ENCODE results near the gene NECAP2. TPM values are rescaled to one million over a fixed set of nuclear protein-coding genes. Genes with fewer than 3 reads are reported as not detected.
"Not testable (repeated sequence)": the region's sequence is repeated elsewhere in the genome, so short reads cannot be mapped to it uniquely, and the experiment has no call there.

NECAP2 gene
- total RNA-seq, 1 experiment from 2014 or later = 29.8 TPM

- no peak for TF ChIP-seq GRHL2 (CRISPR knock-in tag; IDR thresholded peaks at IDR 0.05; ENCODE audit: insufficient replicate concordance, severe bottlenecking)
- TF ChIP-seq ZNF281 (CRISPR knock-in tag; IDR thresholded peaks at IDR 0.05) = no peak
- no peak for TF ChIP-seq RELA (CRISPR knock-in tag; IDR thresholded peaks at IDR 0.05; ENCODE audit: borderline replicate concordance)
- no peak for TF ChIP-seq ZNF232 (CRISPR knock-in tag; IDR thresholded peaks at IDR 0.05)
- no peak for TF ChIP-seq NR1H2 (CRISPR knock-in tag; IDR thresholded peaks at IDR 0.05)
- no peak for TF ChIP-seq ATF6 (CRISPR knock-in tag; IDR thresholded peaks at IDR 0.05)
- TF ChIP-seq E2F5 (CRISPR knock-in tag; IDR thresholded peaks at IDR 0.05) = no peak
These were observed 33.8 kb downstream of the NECAP2 start (continued) for GRCh38 chr1:16474166-16474800.

- peaks cover 15% of the 10 kb centered on the region for H3K36me3 Mint-ChIP-seq
- H3K4me1 Mint-ChIP-seq; H3K27ac Mint-ChIP-seq; H3K9me3 Mint-ChIP-seq; H3K27me3 Mint-ChIP-seq (ENCODE audit: low read depth); POLR2A ChIA-PET; DNase-seq (ENCODE audit: low spot score); H3K4me3 Mint-ChIP-seq: not testable (repeated sequence)
- peak; percentile 92 for ATAC-seq
- CTCF ChIA-PET = interaction anchor here (0.6 to 1.8 kb wide), 3 partner anchors 46 to 146 kb away, joined by 3 to 14 read pairs (median 3); partner anchors contain the start of gene NBPF1
- 0 out of 2 replicates have a peak, but pooled peaks have one; percentile 16 for TF ChIP-seq CTCF (IDR thresholded peaks at IDR 0.05)
These were observed 34.4 kb downstream of the NECAP2 start for GRCh38 chr1:16474891-16475290.

GRCh38 chr1:16475771-16476770 lies 35.5 kb downstream of the NECAP2 start:
- H3K4me1 Mint-ChIP-seq; H3K27me3 Mint-ChIP-seq (ENCODE audit: low read depth); H3K4me3 Mint-ChIP-seq; POLR2A ChIA-PET; H3K9me3 Mint-ChIP-seq; H3K27ac Mint-ChIP-seq; DNase-seq (ENCODE audit: low spot score); ATAC-seq: not testable (repeated sequence)
- peaks cover 26% of the 10 kb centered on the region for H3K36me3 Mint-ChIP-seq
- CTCF ChIA-PET = interaction anchor here (1.4 to 1.8 kb wide), 2 partner anchors 145 kb away, joined by 3 to 14 read pairs; no protein-coding TSS in a partner anchor

GRCh38 chr1:16478091-16478490 lies 37.6 kb downstream of the NECAP2 start:
- no peaks in the 10 kb centered on the region for H3K27me3 Mint-ChIP-seq (ENCODE audit: low read depth)
- ATAC-seq (no peak), DNase-seq (ENCODE audit: low spot score) (no peak)
- no peaks in the 10 kb centered on the region for H3K4me1 Mint-ChIP-seq
- peaks cover 34% of the 10 kb centered on the region for H3K36me3 Mint-ChIP-seq
- H3K27ac Mint-ChIP-seq = no peak overlapping the region
- CTCF ChIA-PET = no interaction called here
- POLR2A ChIA-PET = interaction anchor here (0.6 kb wide), 1 partner anchor 131 kb away, joined by 4 read pairs; no protein-coding TSS in a partner anchor
- TF ChIP-seq ATF1 (CRISPR knock-in tag; IDR thresholded peaks at IDR 0.05) = no peak
- TF ChIP-seq IRF2 (CRISPR knock-in tag; IDR thresholded peaks at IDR 0.05; ENCODE audit: borderline replicate concordance, low read depth) = no peak
- no peak for TF ChIP-seq ZNF263 (CRISPR knock-in tag; IDR thresholded peaks at IDR 0.05; ENCODE audit: low read depth)
- no peak for TF ChIP-seq MYBL2 (CRISPR knock-in tag; IDR thresholded peaks at IDR 0.05)
- TF ChIP-seq TP53 (CRISPR knock-in tag; IDR thresholded peaks at IDR 0.05) = no peak
- no peak for TF ChIP-seq GRHL2 (CRISPR knock-in tag; IDR thresholded peaks at IDR 0.05; ENCODE audit: insufficient replicate concordance, severe bottlenecking)
- H3K9me3 Mint-ChIP-seq = no peaks in the 10 kb centered on the region
- no peak overlapping the region for H3K4me3 Mint-ChIP-seq

GRCh38 chr1:16483146-16483545 lies 42.6 kb downstream of the NECAP2 start:
- CTCF ChIA-PET = interaction anchor here (0.7 to 2.1 kb wide), 3 partner anchors 14 to 43 kb away, joined by 3 to 10 read pairs (median 3); partner anchors contain the start of gene NECAP2
- H3K4me1 Mint-ChIP-seq; H3K4me3 Mint-ChIP-seq; H3K27me3 Mint-ChIP-seq (ENCODE audit: low read depth); POLR2A ChIA-PET; H3K27ac Mint-ChIP-seq; DNase-seq (ENCODE audit: low spot score); H3K9me3 Mint-ChIP-seq: not testable (repeated sequence)
- ATAC-seq = peak; percentile 35
- peaks cover 28% of the 10 kb centered on the region for H3K36me3 Mint-ChIP-seq

Measured in WTC11 (cell line).